IMR-90 (cell line): ENCODE measurements around the gene CDK5.

ENCODE experiments used
- CEBPB ChIP-seq: IDR thresholded peaks from 2 replicates; pipeline ENCODE4 v1.6.1; 2012; ENCODE audit warnings: low read depth, low read length, improper control_type of control experiment
- CTCF ChIP-seq: conservative IDR thresholded peaks from 2 replicates; pipeline ENCODE4 v1.5.1; 2012; ENCODE audit warnings: mild to moderate bottlenecking, low read depth, low read length, improper control_type of control experiment
- ELK1 ChIP-seq: fragments of 150-350 bp; IDR thresholded peaks from 2 replicates; pipeline ENCODE4 v1.6.1; 2016; ENCODE audit warnings: low read depth, mild to moderate bottlenecking, low read length, moderate library complexity, borderline replicate concordance
- MAZ ChIP-seq: IDR thresholded peaks from 2 replicates; pipeline ENCODE4 v1.6.1; 2012; ENCODE audit warnings: low read depth, mild to moderate bottlenecking, low read length, improper control_type of control experiment, moderate library complexity, borderline replicate concordance
- POLR2A ChIP-seq: IDR thresholded peaks from 2 replicates; pipeline ENCODE4 v1.6.1; 2012; ENCODE audit warnings: mild to moderate bottlenecking, low read depth, low read length

GRCh38 chr7:151060416-151061212, 2.9 kb upstream of the CDK5 start:
- TF ChIP-seq CTCF: peak; percentile 17; the same call in 1 of the 2 replicates
- 0 out of 2 replicates have a peak, but pooled peaks have one; percentile 12 for TF ChIP-seq POLR2A
- no peak for TF ChIP-seq ELK1
- no peak for TF ChIP-seq CEBPB
- peak; percentile 14; the same call in 1 of the 2 replicates for TF ChIP-seq MAZ
